NT2/D1 (cell line): Measurements from ENCODE around the gene GBF1.

ENCODE experiments used
- SUZ12 ChIP-seq: IDR thresholded peaks from 2 replicates; pipeline ENCODE4 v1.6.1; 2011; ENCODE audit not compliant: insufficient read length, insufficient read depth; ENCODE audit errors: extremely low read depth
- YY1 ChIP-seq: IDR thresholded peaks from 2 replicates; pipeline ENCODE4 v1.6.1; 2011; ENCODE audit not compliant: insufficient read length, insufficient read depth
- ZNF274 ChIP-seq: IDR thresholded peaks from 2 replicates; pipeline ENCODE4 v1.6.1; 2011; ENCODE audit warnings: mild to moderate bottlenecking, low read depth, low read length

GRCh38 chr10:102240467-102241031 lies 4.8 kb upstream of the GBF1 start:
- no peak for TF ChIP-seq ZNF274
- no peak for TF ChIP-seq YY1
- no peak for TF ChIP-seq SUZ12
